ENCODE results near the gene NT5E.
"Not testable (repeated sequence)": the region's sequence is repeated elsewhere in the genome, so short reads cannot be mapped to it uniquely, and the experiment has no call there.

- not testable (repeated sequence) for TF ChIP-seq PATZ1 (tag by site-specific recombination; IDR thresholded peaks at IDR 0.05); TSHZ1 (tag by site-specific recombination; IDR thresholded peaks at IDR 0.05; ENCODE audit: borderline replicate concordance)
- TF ChIP-seq, protein P1, sequence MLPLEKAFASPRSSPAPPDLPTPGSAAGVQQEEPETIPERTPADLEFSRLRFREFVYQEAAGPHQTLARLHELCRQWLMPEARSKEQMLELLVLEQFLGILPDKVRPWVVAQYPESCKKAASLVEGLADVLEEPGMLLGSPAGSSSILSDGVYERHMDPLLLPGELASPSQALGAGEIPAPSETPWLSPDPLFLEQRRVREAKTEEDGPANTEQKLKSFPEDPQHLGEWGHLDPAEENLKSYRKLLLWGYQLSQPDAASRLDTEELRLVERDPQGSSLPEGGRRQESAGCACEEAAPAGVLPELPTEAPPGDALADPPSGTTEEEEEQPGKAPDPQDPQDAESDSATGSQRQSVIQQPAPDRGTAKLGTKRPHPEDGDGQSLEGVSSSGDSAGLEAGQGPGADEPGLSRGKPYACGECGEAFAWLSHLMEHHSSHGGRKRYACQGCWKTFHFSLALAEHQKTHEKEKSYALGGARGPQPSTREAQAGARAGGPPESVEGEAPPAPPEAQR (tag by site-specific recombination; IDR thresholded peaks at IDR 0.05), result not testable (repeated sequence)
Observed at GRCh38 chr6:85524281-85524680, 74.4 kb downstream of the NT5E start.
